Erythroblast (primary cell): ENCODE results near the gene SIAH3.

ENCODE experiments used
- DNase-seq, 2 experiments: peaks; one replicate each; lab custom pipeline; 2025; lab: John Stamatoyannopoulos, UW
- GATA1 ChIP-seq: IDR thresholded peaks from 2 replicates; pipeline ENCODE4 v1.6.1; 2011; ENCODE audit warnings: low read depth, mild to moderate bottlenecking, control low read depth, low read length, moderate library complexity
- POLR2A ChIP-seq: IDR thresholded peaks from 2 replicates; pipeline ENCODE4 v1.6.1; 2011; ENCODE audit warnings: mild to moderate bottlenecking, low read length

SIAH3 gene

DNA sequence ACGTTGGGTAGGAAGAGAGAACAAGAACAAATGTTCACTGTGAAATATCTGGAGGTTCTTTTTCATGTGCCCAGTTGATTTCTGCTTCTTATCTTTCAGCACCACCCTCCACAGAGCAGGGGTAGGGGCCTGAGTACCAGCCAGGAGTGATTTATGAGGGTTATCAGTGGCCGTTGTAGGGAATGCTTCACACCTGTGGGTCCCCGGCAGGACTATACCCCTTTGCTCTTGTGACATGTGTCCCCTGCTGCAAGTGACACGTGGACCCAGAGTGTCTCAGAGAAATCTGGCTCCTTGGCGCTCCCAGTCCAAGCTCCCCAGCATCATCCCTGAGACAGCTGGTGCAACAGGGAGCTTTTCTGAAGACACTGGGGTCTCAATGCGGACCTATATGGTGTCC is 29.7 kb downstream of the SIAH3 start:
- no peak for TF ChIP-seq POLR2A
- no peak for TF ChIP-seq GATA1
- no peak for DNase-seq

GRCh38 chr13:45820106-45820838 is 31.3 kb downstream of the SIAH3 start:
- no peak for TF ChIP-seq GATA1
- no peak for TF ChIP-seq POLR2A
- no peak for DNase-seq

DNA sequence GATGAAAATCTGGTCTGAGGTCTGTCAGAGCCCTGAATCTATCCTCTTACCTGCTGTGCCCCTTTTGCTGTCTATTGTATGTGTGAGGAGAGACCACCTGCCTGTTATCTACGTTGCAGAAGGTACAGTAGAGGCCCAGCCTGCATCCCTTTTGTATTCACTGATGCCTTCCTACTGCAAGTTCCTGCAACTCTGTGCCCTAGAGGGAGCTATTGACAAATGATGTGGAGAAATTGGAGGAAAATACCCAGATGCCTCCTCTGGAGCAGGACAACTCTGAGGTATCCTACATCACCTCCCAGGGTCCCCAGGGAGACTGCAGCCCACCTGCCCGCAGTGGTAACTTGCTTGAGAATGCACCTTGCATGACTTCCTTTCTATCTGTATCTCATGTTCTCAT is 33.7 kb downstream of the SIAH3 start:
- no peak for DNase-seq

DNA sequence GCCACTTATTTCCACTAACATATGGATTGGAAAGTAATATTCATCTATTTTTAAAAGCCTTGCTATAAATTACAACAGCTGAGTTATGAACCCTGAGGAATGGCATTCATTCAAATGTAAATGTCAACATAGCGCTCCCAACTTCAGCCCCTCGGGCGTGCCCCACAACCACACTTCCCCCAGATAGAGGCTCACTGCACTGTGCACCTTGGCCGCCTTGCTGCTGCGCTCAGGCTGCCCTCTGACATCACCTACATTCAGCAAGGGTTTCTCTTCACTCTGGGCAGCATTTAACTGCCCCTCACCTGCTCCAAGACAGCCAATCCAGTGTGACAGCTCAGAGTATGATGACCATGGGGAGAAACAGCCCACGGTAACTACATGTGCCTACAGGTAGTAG is 35.1 kb downstream of the SIAH3 start:
- DNase-seq: no peak
- TF ChIP-seq POLR2A (no peak), GATA1 (no peak)

More for the DNA sequence above, 33.7 kb downstream of the SIAH3 start:
- TF ChIP-seq POLR2A (no peak), GATA1 (no peak)

GRCh38 chr13:45812695-45813372 is 38.7 kb downstream of the SIAH3 start:
- DNase-seq: no peak
- TF ChIP-seq POLR2A: no peak
- TF ChIP-seq GATA1: no peak

DNA sequence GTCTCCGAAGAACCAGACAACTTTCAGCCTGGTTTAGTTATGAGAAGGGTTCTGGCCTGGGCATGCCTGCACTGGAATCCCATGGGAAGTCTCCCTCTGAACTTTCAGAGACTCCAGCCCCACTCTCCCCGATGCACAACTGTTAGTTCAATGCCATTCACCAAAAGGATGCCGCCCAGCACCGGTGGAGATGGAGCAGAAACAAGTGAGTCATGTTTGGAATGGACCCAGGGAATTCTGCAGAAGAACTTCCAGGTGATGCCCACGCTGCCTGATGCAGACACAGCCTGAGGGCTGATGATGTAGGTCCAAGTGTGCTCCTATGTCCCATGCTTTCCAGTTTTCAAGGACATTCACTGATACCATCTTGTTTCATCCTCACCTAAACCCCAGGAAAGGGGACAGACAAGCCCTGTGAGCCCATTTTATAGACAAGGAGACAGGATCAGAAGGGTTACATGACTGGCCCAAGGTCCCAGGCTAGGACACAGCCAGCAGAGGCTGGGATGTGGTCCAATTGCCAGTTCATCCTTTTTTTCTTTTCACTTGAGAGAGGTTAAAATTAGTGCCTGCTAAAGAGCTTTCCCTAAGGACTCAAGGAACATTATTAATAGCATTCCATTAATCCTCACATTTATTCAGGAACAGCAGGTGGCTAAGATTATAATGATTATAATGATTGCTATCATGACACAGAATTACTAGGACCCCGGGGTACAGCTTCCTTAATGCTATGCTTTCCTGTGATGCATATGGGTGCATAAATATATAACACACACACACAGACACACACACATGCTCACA is 39.5 kb downstream of the SIAH3 start:
- no peak for DNase-seq
- TF ChIP-seq GATA1: no peak
- no peak for TF ChIP-seq POLR2A

GRCh38 chr13:45809801-45810394 is 41.7 kb downstream of the SIAH3 start:
- no peak for DNase-seq
- TF ChIP-seq GATA1 (no peak), POLR2A (no peak)

DNA sequence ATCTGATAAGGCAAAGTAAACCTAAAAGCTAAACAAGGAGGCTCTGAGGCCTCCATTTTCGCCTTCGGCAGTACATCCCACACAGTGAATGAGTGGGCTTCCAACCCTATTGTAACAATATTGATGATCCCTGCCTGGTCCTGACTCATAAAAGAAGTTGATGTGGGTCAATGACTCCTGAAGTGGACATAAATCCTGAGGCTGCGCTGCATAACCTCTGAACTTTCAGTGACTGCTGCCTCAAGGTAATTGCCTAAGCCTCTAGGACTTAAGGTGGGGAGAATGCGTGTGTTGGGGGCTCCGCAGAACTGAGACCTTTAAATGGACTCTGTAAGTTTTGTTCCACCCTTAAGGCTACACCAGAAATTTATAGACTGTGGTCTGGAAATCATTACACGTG is 42.6 kb downstream of the SIAH3 start:
- no peak for DNase-seq
- no peak for TF ChIP-seq GATA1
- no peak for TF ChIP-seq POLR2A

GRCh38 chr13:45807520-45808099 is 43.9 kb downstream of the SIAH3 start:
- TF ChIP-seq POLR2A (no peak), GATA1 (no peak)
- DNase-seq: peak; percentile 43 to 56

DNA sequence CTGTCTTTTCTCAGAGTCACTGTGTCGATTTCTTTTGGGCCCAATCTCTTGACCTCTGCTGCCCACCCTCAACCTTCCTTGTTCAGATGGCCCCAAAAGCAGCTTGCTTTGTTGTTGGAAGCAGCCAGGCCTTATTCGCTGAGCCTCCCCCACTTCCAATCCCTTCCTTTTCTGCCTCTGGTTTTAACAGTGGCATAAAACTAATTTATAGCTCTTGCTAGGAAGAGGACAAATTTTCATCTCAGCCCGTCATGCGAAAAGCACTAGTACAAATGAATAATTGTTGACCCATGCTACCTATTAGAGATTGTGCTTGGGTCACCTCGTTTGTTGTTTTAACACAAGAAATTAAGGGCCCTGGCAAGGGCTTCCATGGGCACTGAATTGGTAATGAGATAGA is 51.1 kb downstream of the SIAH3 start:
- TF ChIP-seq POLR2A (no peak), GATA1 (no peak)
- DNase-seq: no peak

- DNase-seq: no peak
- TF ChIP-seq GATA1: no peak
- no peak for TF ChIP-seq POLR2A
Observed at GRCh38 chr13:45799451-45799850, 52.1 kb downstream of the SIAH3 start.

GRCh38 chr13:45798851-45799250 is 52.7 kb downstream of the SIAH3 start:
- DNase-seq: no peak
- TF ChIP-seq POLR2A (no peak), GATA1 (no peak)

DNA sequence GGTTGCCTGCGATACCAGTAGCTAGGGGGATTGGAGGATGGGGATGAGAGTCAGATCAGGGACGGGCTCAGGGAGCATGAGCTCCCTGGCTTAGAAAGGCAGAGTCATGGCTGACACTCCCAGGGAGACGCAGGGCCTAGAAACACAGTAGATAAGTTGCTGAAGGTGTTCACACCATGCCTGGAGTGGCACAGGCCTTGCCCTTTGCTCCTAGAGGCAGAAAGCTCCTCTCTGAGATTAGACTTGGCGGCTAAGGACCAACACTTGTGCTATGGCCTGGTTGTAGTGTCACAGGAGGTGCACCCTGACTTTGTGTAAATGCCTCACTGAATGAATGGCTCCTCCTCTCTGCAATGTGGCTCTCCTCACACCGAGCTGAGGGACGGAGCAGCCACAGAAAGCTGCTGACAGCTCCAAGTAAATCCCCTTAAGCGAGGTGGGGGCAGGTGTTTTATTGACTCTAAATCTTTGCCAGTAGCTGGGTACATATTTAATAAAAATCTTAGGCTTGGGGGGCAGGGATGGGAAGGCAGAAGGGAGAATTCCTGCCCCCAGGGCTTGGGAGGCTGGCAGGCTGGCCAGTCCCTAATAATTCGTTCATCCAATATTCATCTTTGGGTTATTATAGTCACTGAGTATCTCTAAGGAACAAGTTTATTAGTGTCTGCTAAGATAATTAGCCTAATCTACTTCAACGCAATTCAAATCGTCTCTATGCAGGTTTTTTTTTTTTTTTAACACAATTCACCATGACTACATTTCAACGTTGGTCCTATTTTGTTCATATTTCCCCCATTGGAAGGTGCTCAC is 54.9 kb downstream of the SIAH3 start:
- no peak for TF ChIP-seq POLR2A
- TF ChIP-seq GATA1: no peak
- no peak for DNase-seq
